PC-9 (cell line): ENCODE data around the gene RNF183. TPM values are rescaled to one million over a fixed set of nuclear protein-coding genes. Genes with fewer than 3 reads are reported as not detected.
A peak's percentile ranks its signal among the peaks of the same experiment; 100 is the strongest.

Experiments used
- BruUV-seq: library from RNA; stranded (reverse); fragments of 400-500 nt; replicated peaks from 2 replicates; lab custom pipeline; 2021; lab: Mats Ljungman, UMichigan
- CTCF ChIA-PET: fragments of 300-600 bp; sonication (Branson Sonifier 250); formaldehyde crosslinking; loops from one replicate; lab custom pipeline; 2022; ENCODE audit warnings: antibody characterized with exemption; lab: Charles Lee
- POLR2A ChIA-PET: fragments of 300-600 bp; sonication (Branson Sonifier 250); formaldehyde crosslinking; loops from one replicate; lab custom pipeline; 2022; ENCODE audit warnings: antibody characterized with exemption; ENCODE audit not compliant: unreplicated experiment; lab: Charles Lee
- DNase-seq, 2 experiments: peaks; one replicate each; pipeline versions ENCODE4 v3.0.0 to v3.0.0-alpha.2; 2015 to 2022; ENCODE audit warnings: mixed read lengths in 1 of 2
- H2AFZ ChIP-seq: fragments of 200-600 bp; sonication (generic); 2 replicates; pipeline ENCODE4 v1.8.1; 2017; ENCODE audit warnings: antibody characterized with exemption
- H3F3A ChIP-seq: fragments of 200-600 bp; sonication (generic); 2 replicates; pipeline ENCODE4 v1.8.1; 2017; ENCODE audit warnings: antibody characterized with exemption, mild to moderate bottlenecking, low read depth; ENCODE audit not compliant: insufficient read depth
- H3K27ac ChIP-seq: fragments of 200-600 bp; sonication (generic); 2 replicates; pipeline ENCODE4 v1.6.1; 2016; ENCODE audit warnings: mixed run types
- H3K27me3 ChIP-seq: fragments of 200-600 bp; sonication (generic); 2 replicates; pipeline ENCODE4 v1.6.1; 2016; ENCODE audit warnings: low read depth, mixed run types; ENCODE audit not compliant: insufficient read depth
- H3K36me3 ChIP-seq: fragments of 200-600 bp; sonication (generic); 2 replicates; pipeline ENCODE4 v1.6.1; 2016; ENCODE audit warnings: low read depth, mixed run types
- H3K4me1 ChIP-seq: fragments of 200-600 bp; sonication (generic); replicated peaks from 2 replicates; pipeline ENCODE4 v1.6.1; 2016; ENCODE audit warnings: mixed run types; ENCODE audit not compliant: insufficient read depth
- H3K4me2 ChIP-seq: fragments of 200-600 bp; sonication (generic); 2 replicates; pipeline ENCODE4 v1.6.1; 2017; ENCODE audit warnings: mixed run types
- H3K4me3 ChIP-seq: fragments of 200-600 bp; sonication (generic); 2 replicates; pipeline ENCODE4 v1.6.1; 2016; ENCODE audit warnings: mixed run types
- H3K79me2 ChIP-seq: fragments of 200-600 bp; sonication (generic); 2 replicates; pipeline ENCODE4 v1.6.1; 2017; ENCODE audit warnings: low read depth, mixed run types
- H3K9me2 ChIP-seq: fragments of 200-600 bp; sonication (generic); 2 replicates; pipeline ENCODE4 v1.8.1; 2017; ENCODE audit warnings: mild to moderate bottlenecking; ENCODE audit not compliant: insufficient read depth
- H3K9me3 ChIP-seq: fragments of 200-600 bp; sonication (generic); 2 replicates; pipeline ENCODE4 v1.8.1; 2016; ENCODE audit warnings: low read depth; ENCODE audit not compliant: insufficient read depth
- H4K20me1 ChIP-seq: fragments of 200-600 bp; sonication (generic); 2 replicates; pipeline ENCODE4 v1.8.1; 2017; ENCODE audit not compliant: insufficient read depth
- CTCF ChIP-seq: fragments of 200-600 bp; sonication (generic); conservative IDR thresholded peaks from 2 replicates; pipeline ENCODE4 v1.6.1; 2017; ENCODE audit warnings: mixed run types, antibody characterized with exemption, mild to moderate bottlenecking, moderate library complexity
- EZH2 ChIP-seq: fragments of 200-600 bp; sonication (generic); IDR thresholded peaks from 2 replicates; pipeline ENCODE4 v1.8.0; 2017; ENCODE audit warnings: antibody characterized with exemption, low read depth
- intact Hi-C: fragments of 100-400 bp; cut with micrococcal nuclease; formaldehyde crosslinking; loops from one replicate; pipeline ENCODE4 v1.10.0; 2022; ENCODE audit not compliant: unreplicated experiment
- total RNA-seq: library from RNA; stranded (reverse); gene quantifications from 2 replicates; pipeline ENCODE4 v1.2.3, GENCODE V29; 2021

The RNF183 gene
- total RNA-seq, 1 experiment from 2014 or later: 0.92 TPM

GRCh38 chr9:113349445-113350094, 46.4 kb upstream of the RNF183 start, which contains the start of gene BSPRY:
Gene BSPRY (plus strand): TSS chr9:113349541. CDS start chr9:113349580, 39 bp downstream.
- H3F3A ChIP-seq: peaks cover 21% of the 10 kb centered on the region; the same call in 1 of the 2 replicates
- no peaks in the 10 kb centered on the region for H3K27me3 ChIP-seq
- no TSS peak for BruUV-seq
- no peaks in the 10 kb centered on the region for H4K20me1 ChIP-seq
- intact Hi-C loops: loop anchor here (1.0 to 10.0 kb wide), 2 partner anchors 40 to 595 kb away; partner anchors contain the start of gene SNX30
- peak within 1 kb of the TSS; percentile 88 for H2AFZ ChIP-seq
- peaks cover 4% of the 10 kb centered on the region; the same call in 1 of the 2 replicates for H3K36me3 ChIP-seq
- H3K4me3 ChIP-seq: peak within 1 kb of the TSS; percentile 96
- DNase-seq: peak in 1 of 2 experiments; percentile 59
- no peaks in the 10 kb centered on the region for H3K9me2 ChIP-seq
- POLR2A ChIA-PET: interaction anchor here (0.6 to 0.7 kb wide), 2 partner anchors 49 to 273 kb away, joined by 4 to 8 read pairs; no protein-coding TSS in a partner anchor
- H3K9me3 ChIP-seq: no peaks in the 10 kb centered on the region
- H3K79me2 ChIP-seq: peaks cover 35% of the 10 kb centered on the region
- H3K4me2 ChIP-seq: peak within 1 kb of the TSS; percentile 88
- CTCF ChIA-PET: interaction anchor here (0.5 kb wide), 1 partner anchor 56 kb away, joined by 4 read pairs; no protein-coding TSS in a partner anchor
- H3K27ac ChIP-seq: no peak within 1 kb of the TSS
- H3K4me1 ChIP-seq: peaks cover 38% of the 10 kb centered on the region
- no peak for TF ChIP-seq CTCF
- no peak for TF ChIP-seq EZH2

GRCh38 chr9:113349066-113349444, 45.9 kb upstream of the RNF183 start:
- peak overlapping the region; percentile 88 for H3K4me2 ChIP-seq
- peak overlapping the region; percentile 86 for H2AFZ ChIP-seq
- peaks cover 39% of the 10 kb centered on the region for H3K4me1 ChIP-seq
- ChIA-PET POLR2A (interaction anchor here (0.6 kb wide), 1 partner anchor 274 kb away, joined by 4 read pairs; no protein-coding TSS in a partner anchor), CTCF (interaction anchor here (0.5 to 0.7 kb wide), 2 partner anchors 9 to 49 kb away, joined by 3 read pairs; no protein-coding TSS in a partner anchor)
- H3F3A ChIP-seq: peaks cover 21% of the 10 kb centered on the region; the same call in 1 of the 2 replicates
- no peaks in the 10 kb centered on the region for H3K36me3 ChIP-seq
- no peaks in the 10 kb centered on the region for H4K20me1 ChIP-seq
- intact Hi-C loops: loop anchor here (10.0 kb wide), 1 partner anchor 594 kb away; the partner anchor contains the start of gene SNX30
- BruUV-seq: no TSS peak
- no peak for DNase-seq
- peak overlapping the region; percentile 96 for H3K4me3 ChIP-seq
- H3K9me2 ChIP-seq: no peaks in the 10 kb centered on the region
- H3K79me2 ChIP-seq: peaks cover 35% of the 10 kb centered on the region
- no peak overlapping the region for H3K27ac ChIP-seq
- no peaks in the 10 kb centered on the region for H3K27me3 ChIP-seq
- no peak for TF ChIP-seq EZH2
- TF ChIP-seq CTCF: no peak
- H3K9me3 ChIP-seq: no peaks in the 10 kb centered on the region

- CTCF ChIA-PET: interaction anchor here (0.5 to 0.7 kb wide), 2 partner anchors 9 to 50 kb away, joined by 3 read pairs; no protein-coding TSS in a partner anchor
- intact Hi-C loops: loop anchor here (10.0 kb wide), 1 partner anchor 594 kb away; the partner anchor contains the start of gene SNX30
- no peak for DNase-seq
- no TSS peak for BruUV-seq
- no peaks in the 10 kb centered on the region for H4K20me1 ChIP-seq
- no peak overlapping the region for H2AFZ ChIP-seq
- H3K4me2 ChIP-seq: no peak overlapping the region
- no peak overlapping the region for H3K4me3 ChIP-seq
- H3K27me3 ChIP-seq: no peaks in the 10 kb centered on the region
- H3K9me2 ChIP-seq: no peaks in the 10 kb centered on the region
- peaks cover 25% of the 10 kb centered on the region; the same call in 1 of the 2 replicates for H3F3A ChIP-seq
- no peak for TF ChIP-seq EZH2
- TF ChIP-seq CTCF: no peak
- POLR2A ChIA-PET: interaction anchor here (0.6 kb wide), 1 partner anchor 12 kb away, joined by 6 read pairs; no protein-coding TSS in a partner anchor
- H3K27ac ChIP-seq: no peak overlapping the region
- H3K4me1 ChIP-seq: peaks cover 45% of the 10 kb centered on the region
- no peaks in the 10 kb centered on the region for H3K9me3 ChIP-seq
- H3K79me2 ChIP-seq: peaks cover 35% of the 10 kb centered on the region
- no peaks in the 10 kb centered on the region for H3K36me3 ChIP-seq
These were observed 45.3 kb upstream of the RNF183 start for GRCh38 chr9:113348437-113348836.
